ENCODE results near the gene THSD4.

The THSD4 gene

DNA sequence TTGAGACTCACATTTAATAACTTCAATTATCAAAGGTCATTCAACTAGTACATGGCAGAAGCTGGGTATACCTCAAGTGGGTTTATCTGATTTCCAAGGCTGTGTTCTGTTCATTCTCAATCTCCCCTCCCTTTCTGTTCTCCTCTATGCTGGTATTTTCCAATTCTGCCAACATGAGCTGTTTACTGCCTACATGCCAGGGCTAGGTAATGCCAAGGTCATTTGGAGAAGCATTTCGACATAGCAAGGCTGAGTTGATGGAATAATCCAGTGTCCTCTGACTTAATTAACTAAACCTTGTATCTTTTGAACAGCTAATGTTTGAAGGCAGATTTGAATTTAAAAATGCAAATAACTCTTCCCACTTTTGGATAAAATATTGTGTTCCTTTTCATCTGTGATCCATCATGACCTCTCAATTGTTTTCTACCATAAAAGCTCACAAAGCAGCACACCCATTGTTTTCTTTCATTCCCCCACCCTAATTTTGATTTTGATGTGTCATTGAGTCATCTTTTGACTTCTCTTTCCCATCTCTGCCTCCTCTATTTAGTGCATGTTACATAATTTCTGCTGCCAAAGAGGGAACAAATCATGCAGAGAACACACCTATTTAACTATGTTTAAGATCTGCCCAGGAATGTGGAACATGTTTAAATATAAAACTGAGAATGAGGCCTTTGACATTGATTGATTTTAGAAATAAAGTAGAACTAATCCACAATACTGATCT is 386.2 kb downstream of the THSD4 start:
- TF ChIP-seq Cebpa-rat (IDR thresholded peaks at IDR 0.05), result no peak
- H3K36me3 ChIP-seq, result no peaks in the 10 kb centered on the region
- peaks cover 9% of the 10 kb centered on the region for H3K9me3 ChIP-seq
- no peaks in the 10 kb centered on the region for H3K4me1 ChIP-seq
- no peak overlapping the region for H3K4me3 ChIP-seq
- no peak overlapping the region for H3K4me2 ChIP-seq
- no peaks in the 10 kb centered on the region for H3K27me3 ChIP-seq
- H3K9ac ChIP-seq, result no peak overlapping the region
- H4K20me1 ChIP-seq, result no peaks in the 10 kb centered on the region
- H3K27ac ChIP-seq, result no peak overlapping the region

DNA sequence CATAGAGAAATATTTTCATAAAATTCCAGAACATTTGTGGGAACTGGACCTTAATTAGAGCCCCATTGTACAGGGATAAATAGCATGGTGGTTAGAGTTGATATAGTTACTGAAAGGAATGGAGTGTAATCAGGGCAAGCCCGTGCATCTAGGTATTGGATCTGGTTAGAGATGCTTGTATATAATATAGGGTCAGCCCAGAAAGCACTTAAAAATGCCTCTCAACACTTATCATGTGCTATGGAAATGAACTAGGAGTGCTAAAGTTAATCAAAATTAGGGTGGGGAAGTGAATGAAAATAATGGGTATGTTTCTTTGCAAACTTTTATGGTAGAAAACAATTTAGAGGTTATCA is 386.8 kb downstream of the THSD4 start:
- Histone ChIP-seq H3K27ac (no peak overlapping the region), H3K27me3 (no peaks in the 10 kb centered on the region), H3K4me3 (no peak overlapping the region), H4K20me1 (no peaks in the 10 kb centered on the region), H3K9ac (no peak overlapping the region), H3K36me3 (no peaks in the 10 kb centered on the region), H3K4me2 (no peak overlapping the region), H3K4me1 (0 out of 2 replicates have a peak, but pooled peaks cover 3% of the 10 kb centered on the region), H3K9me3 (peaks cover 9% of the 10 kb centered on the region)
- TF ChIP-seq Cebpa-rat (IDR thresholded peaks at IDR 0.05), result no peak

GRCh38 chr15:71505962-71506361 is 390.7 kb downstream of the THSD4 start:
- TF ChIP-seq Cebpa-rat (IDR thresholded peaks at IDR 0.05), result no peak
- Histone ChIP-seq H3K27ac (no peak overlapping the region), H3K9ac (no peak overlapping the region), H3K36me3 (no peaks in the 10 kb centered on the region), H3K4me1 (0 out of 2 replicates have a peak, but pooled peaks cover 8% of the 10 kb centered on the region), H4K20me1 (no peaks in the 10 kb centered on the region), H3K9me3 (no peaks in the 10 kb centered on the region), H3K27me3 (no peaks in the 10 kb centered on the region), H3K4me2 (no peak overlapping the region), H3K4me3 (no peak overlapping the region)

DNA sequence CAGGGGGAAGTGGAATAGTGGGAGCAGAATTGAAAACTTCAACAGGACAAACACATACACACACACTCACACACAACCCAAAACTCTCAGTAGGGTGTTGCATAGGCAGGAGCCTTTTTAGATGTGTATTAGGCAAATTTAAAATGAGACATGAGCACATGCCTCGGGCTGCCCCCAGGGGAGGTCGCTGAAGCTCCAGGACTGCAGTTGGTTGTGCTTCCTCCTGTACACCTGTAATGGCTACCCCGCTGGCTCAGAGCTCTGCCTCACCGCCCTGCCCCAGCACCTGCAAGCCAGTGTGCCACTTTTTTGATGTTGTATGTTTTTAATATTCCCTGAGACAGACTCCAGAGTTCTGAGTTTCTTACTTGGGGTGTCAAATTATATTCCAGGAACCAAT is 391.7 kb downstream of the THSD4 start:
- H3K4me3 ChIP-seq, result no peak overlapping the region
- no peaks in the 10 kb centered on the region for H3K27me3 ChIP-seq
- H3K27ac ChIP-seq, result no peak overlapping the region
- H3K4me2 ChIP-seq, result no peak overlapping the region
- H4K20me1 ChIP-seq, result no peaks in the 10 kb centered on the region
- no peak overlapping the region for H3K9ac ChIP-seq
- 0 out of 2 replicates have a peak, but pooled peaks cover 8% of the 10 kb centered on the region for H3K4me1 ChIP-seq
- TF ChIP-seq Cebpa-rat (IDR thresholded peaks at IDR 0.05), result no peak
- H3K9me3 ChIP-seq, result no peaks in the 10 kb centered on the region
- H3K36me3 ChIP-seq, result no peaks in the 10 kb centered on the region

GRCh38 chr15:71508081-71508682 is 392.9 kb downstream of the THSD4 start:
- Histone ChIP-seq H3K27me3 (no peaks in the 10 kb centered on the region), H3K4me1 (0 out of 2 replicates have a peak, but pooled peaks cover 8% of the 10 kb centered on the region), H3K27ac (no peak overlapping the region), H3K36me3 (no peaks in the 10 kb centered on the region), H3K4me3 (no peak overlapping the region), H3K9ac (no peak overlapping the region), H4K20me1 (no peaks in the 10 kb centered on the region), H3K4me2 (no peak overlapping the region), H3K9me3 (no peaks in the 10 kb centered on the region)
- no peak for TF ChIP-seq Cebpa-rat (IDR thresholded peaks at IDR 0.05)

GRCh38 chr15:71509139-71509538 is 393.9 kb downstream of the THSD4 start:
- Histone ChIP-seq H3K4me2 (no peak overlapping the region), H3K27ac (no peak overlapping the region), H3K4me1 (0 out of 2 replicates have a peak, but pooled peaks cover 8% of the 10 kb centered on the region), H4K20me1 (no peaks in the 10 kb centered on the region), H3K36me3 (no peaks in the 10 kb centered on the region), H3K4me3 (no peak overlapping the region), H3K9me3 (no peaks in the 10 kb centered on the region), H3K27me3 (no peaks in the 10 kb centered on the region), H3K9ac (no peak overlapping the region)
- TF ChIP-seq Cebpa-rat (IDR thresholded peaks at IDR 0.05), result no peak

DNA sequence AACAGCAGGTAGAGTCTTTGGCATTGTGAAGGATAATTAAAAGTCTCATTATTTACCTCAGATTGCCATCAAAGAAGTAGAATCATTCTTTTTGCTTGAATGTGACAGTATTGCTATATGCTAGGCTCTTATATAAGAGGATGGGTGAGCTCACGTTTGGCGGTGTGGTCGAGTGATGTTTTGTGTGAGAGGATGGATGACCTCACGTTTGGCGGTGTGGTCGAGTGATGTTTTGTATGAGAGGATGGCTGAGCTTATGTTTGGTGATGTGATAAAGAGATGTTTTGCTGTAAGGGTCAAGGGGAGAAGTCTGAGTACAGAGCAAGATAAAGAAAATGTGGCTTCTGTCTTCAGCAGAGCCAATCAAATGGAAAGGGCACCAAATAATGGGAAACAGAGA is 395.5 kb downstream of the THSD4 start:
- H3K27me3 ChIP-seq, result no peaks in the 10 kb centered on the region
- TF ChIP-seq Cebpa-rat (IDR thresholded peaks at IDR 0.05), result no peak
- no peak overlapping the region for H3K27ac ChIP-seq
- H3K4me2 ChIP-seq, result no peak overlapping the region
- no peak overlapping the region for H3K4me3 ChIP-seq
- 0 out of 2 replicates have a peak, but pooled peaks cover 8% of the 10 kb centered on the region for H3K4me1 ChIP-seq
- H4K20me1 ChIP-seq, result no peaks in the 10 kb centered on the region
- H3K36me3 ChIP-seq, result no peaks in the 10 kb centered on the region
- H3K9ac ChIP-seq, result no peak overlapping the region
- no peaks in the 10 kb centered on the region for H3K9me3 ChIP-seq

- Histone ChIP-seq H3K27me3 (no peaks in the 10 kb centered on the region), H3K9ac (no peak overlapping the region), H3K27ac (no peak overlapping the region), H3K4me1 (0 out of 2 replicates have a peak, but pooled peaks cover 5% of the 10 kb centered on the region), H3K36me3 (no peaks in the 10 kb centered on the region), H4K20me1 (no peaks in the 10 kb centered on the region), H3K4me3 (no peak overlapping the region), H3K4me2 (no peak overlapping the region), H3K9me3 (no peaks in the 10 kb centered on the region)
- no peak for TF ChIP-seq Cebpa-rat (IDR thresholded peaks at IDR 0.05)
Measured at GRCh38 chr15:71511796-71512681, 396.8 kb downstream of the THSD4 start.

- Histone ChIP-seq H3K27me3 (no peaks in the 10 kb centered on the region), H3K27ac (no peak overlapping the region)
Measured at GRCh38 chr15:71512682-71513006, 397.4 kb downstream of the THSD4 start.

More at GRCh38 chr15:71512682-71513006, 397.4 kb downstream of the THSD4 start:
- no peaks in the 10 kb centered on the region for H3K36me3 ChIP-seq
- no peaks in the 10 kb centered on the region for H3K4me1 ChIP-seq
- no peak overlapping the region for H3K4me3 ChIP-seq
- H4K20me1 ChIP-seq, result no peaks in the 10 kb centered on the region
- H3K4me2 ChIP-seq, result no peak overlapping the region
- H3K9ac ChIP-seq, result no peak overlapping the region
- TF ChIP-seq Cebpa-rat (IDR thresholded peaks at IDR 0.05), result no peak
- H3K9me3 ChIP-seq, result no peaks in the 10 kb centered on the region

Measured in BLaER1 (cell line).